GM12874 (cell line): Measurements from ENCODE around the gene MOV10.

ENCODE experiments used
- TF ChIP-seq, protein P1 (sequence below): IDR thresholded peaks from 2 replicates; pipeline ENCODE4 v1.5.1; 2011; ENCODE audit warnings: low read depth, mild to moderate bottlenecking, control low read depth, low read length, moderate library complexity; ENCODE audit not compliant: insufficient read depth

MOV10 gene

GRCh38 chr1:112700290-112701226, 26.1 kb downstream of the MOV10 start:
- TF ChIP-seq, protein P1, sequence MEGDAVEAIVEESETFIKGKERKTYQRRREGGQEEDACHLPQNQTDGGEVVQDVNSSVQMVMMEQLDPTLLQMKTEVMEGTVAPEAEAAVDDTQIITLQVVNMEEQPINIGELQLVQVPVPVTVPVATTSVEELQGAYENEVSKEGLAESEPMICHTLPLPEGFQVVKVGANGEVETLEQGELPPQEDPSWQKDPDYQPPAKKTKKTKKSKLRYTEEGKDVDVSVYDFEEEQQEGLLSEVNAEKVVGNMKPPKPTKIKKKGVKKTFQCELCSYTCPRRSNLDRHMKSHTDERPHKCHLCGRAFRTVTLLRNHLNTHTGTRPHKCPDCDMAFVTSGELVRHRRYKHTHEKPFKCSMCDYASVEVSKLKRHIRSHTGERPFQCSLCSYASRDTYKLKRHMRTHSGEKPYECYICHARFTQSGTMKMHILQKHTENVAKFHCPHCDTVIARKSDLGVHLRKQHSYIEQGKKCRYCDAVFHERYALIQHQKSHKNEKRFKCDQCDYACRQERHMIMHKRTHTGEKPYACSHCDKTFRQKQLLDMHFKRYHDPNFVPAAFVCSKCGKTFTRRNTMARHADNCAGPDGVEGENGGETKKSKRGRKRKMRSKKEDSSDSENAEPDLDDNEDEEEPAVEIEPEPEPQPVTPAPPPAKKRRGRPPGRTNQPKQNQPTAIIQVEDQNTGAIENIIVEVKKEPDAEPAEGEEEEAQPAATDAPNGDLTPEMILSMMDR: no peak

- TF ChIP-seq, protein P1: no peak
Observed at GRCh38 chr1:112701227-112702066, 27.0 kb downstream of the MOV10 start.

DNA sequence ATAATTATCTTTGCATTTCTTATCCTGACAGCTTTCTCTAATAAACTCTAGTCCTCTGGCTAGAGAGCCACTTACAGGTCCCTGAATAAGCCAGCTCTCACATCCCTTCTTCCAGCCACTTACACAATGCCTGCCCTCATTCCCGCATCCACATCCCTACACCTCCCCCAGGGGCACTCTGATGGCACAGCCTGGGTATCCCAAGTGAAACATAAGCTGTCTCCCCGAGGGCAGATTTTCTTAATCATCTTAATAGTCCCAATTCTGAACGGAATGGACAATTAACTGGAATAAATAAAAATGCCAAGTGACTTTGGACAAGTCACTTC, 27.6 kb downstream of the MOV10 start:
- TF ChIP-seq, protein P1: no peak

- TF ChIP-seq, protein P1: no peak
Observed at GRCh38 chr1:112702420-112703261, 28.2 kb downstream of the MOV10 start.

DNA sequence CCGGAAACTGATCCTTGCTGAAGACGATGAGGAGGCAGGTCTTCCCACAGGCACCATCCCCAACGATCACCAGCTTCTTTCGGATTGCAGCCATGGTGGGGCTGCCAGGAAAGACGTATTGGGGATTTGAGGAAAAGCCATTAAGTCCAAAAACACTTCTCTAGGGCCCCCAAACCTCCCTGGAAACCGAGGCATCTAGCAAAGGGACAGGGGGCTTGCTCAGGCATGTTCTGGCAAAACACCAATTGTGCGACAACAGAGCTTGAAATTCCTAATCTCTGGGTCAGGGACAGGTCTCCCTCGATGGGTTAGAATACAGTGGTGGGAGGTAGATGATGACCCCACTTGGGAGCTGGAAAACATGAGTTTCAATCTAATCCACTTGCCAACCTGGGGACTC, 29.2 kb downstream of the MOV10 start:
- TF ChIP-seq, protein P1: no peak

DNA sequence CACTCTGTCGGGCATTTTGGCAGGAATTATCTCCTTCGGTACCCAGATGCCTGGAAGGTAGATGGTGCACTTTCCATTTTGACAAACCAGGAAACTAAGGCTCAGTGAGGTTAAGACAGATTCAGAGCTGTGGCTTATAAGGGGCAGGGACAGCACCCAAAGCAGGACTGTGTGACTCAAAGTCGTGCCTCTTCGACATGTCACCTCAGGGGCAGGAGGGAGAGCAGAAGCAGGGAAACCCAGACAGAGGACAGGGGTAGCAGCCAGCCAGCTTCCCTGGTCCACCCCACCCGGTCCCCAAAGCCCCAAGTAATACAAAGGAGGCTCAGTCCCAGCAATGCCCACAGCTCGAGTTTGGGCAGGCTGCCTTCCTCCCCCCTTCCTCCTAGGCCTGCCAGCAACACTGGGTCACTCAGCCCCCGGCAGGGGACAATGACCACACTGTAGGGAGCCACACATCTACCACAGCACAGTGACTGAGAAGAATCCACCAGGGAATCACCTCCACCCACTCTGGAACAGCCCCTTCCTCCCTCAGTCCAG, 30.0 kb downstream of the MOV10 start:
- TF ChIP-seq, protein P1: no peak
